ENCODE data around the gene SAP30BP. TPM values are rescaled to one million over a fixed set of nuclear protein-coding genes. Genes with fewer than 3 reads are reported as not detected.

The SAP30BP gene
- total and polyA plus RNA-seq, 2 of the 13 experiments (the other 11 are each of a cell fraction or from before 2014, with no cell fraction given) = 67.7 to 99.4 TPM

DNA sequence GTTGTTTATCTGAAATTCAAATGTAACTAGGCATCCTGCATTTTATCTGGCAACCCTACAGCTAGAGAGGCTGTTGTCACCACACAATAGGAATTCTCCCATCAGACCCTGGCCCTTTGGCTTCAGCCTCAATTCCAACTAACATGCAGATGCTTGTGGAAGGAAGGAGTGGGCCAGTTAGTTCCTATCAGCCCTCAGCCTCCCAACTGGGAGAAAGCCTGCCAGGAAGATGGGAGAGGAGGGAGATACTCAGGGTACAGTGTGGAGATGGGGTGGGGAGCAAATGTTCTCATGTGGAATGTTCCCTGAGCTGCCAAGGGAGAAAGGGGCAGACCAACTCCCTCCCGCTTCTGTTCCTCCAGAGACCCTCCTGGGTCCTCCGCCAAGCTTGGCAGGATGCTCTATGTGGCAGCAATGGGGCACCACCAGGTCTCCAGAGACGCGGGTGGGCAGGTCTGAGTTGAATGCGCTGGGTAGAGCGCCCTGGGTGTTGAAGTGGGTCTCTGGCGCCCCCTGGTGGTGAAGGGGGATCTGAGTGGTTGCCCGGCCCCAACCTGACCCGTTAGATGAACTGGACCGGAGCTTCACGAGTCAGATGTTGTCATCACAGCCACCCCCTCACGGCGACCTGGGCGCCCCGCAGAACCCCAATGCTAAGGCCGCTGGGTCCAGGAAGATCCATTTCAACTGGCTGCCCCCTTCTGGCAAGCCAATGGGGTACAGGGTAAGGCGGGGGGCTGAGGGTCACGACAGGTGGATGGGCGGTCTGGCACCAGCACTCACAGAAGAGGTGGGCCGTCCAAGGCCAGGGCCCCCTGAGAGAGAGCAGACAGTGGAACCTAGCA is 82.6 kb downstream of the SAP30BP start (continued):
- TF ChIP-seq RXRA (CRISPR knock-in tag; IDR thresholded peaks at IDR 0.05) = no peak; the same call in 1 of the 2 replicates
- TF ChIP-seq JUNB (CRISPR knock-in tag; IDR thresholded peaks at IDR 0.05; ENCODE audit: borderline replicate concordance) = no peak
- TF ChIP-seq ZNF614 (CRISPR knock-in tag; IDR thresholded peaks at IDR 0.05; ENCODE audit: borderline replicate concordance) = no peak; the same call in 1 of the 2 replicates
- TF ChIP-seq ARID2 (CRISPR knock-in tag; IDR thresholded peaks at IDR 0.05; ENCODE audit: borderline replicate concordance) = no peak
- TF ChIP-seq, protein P1, sequence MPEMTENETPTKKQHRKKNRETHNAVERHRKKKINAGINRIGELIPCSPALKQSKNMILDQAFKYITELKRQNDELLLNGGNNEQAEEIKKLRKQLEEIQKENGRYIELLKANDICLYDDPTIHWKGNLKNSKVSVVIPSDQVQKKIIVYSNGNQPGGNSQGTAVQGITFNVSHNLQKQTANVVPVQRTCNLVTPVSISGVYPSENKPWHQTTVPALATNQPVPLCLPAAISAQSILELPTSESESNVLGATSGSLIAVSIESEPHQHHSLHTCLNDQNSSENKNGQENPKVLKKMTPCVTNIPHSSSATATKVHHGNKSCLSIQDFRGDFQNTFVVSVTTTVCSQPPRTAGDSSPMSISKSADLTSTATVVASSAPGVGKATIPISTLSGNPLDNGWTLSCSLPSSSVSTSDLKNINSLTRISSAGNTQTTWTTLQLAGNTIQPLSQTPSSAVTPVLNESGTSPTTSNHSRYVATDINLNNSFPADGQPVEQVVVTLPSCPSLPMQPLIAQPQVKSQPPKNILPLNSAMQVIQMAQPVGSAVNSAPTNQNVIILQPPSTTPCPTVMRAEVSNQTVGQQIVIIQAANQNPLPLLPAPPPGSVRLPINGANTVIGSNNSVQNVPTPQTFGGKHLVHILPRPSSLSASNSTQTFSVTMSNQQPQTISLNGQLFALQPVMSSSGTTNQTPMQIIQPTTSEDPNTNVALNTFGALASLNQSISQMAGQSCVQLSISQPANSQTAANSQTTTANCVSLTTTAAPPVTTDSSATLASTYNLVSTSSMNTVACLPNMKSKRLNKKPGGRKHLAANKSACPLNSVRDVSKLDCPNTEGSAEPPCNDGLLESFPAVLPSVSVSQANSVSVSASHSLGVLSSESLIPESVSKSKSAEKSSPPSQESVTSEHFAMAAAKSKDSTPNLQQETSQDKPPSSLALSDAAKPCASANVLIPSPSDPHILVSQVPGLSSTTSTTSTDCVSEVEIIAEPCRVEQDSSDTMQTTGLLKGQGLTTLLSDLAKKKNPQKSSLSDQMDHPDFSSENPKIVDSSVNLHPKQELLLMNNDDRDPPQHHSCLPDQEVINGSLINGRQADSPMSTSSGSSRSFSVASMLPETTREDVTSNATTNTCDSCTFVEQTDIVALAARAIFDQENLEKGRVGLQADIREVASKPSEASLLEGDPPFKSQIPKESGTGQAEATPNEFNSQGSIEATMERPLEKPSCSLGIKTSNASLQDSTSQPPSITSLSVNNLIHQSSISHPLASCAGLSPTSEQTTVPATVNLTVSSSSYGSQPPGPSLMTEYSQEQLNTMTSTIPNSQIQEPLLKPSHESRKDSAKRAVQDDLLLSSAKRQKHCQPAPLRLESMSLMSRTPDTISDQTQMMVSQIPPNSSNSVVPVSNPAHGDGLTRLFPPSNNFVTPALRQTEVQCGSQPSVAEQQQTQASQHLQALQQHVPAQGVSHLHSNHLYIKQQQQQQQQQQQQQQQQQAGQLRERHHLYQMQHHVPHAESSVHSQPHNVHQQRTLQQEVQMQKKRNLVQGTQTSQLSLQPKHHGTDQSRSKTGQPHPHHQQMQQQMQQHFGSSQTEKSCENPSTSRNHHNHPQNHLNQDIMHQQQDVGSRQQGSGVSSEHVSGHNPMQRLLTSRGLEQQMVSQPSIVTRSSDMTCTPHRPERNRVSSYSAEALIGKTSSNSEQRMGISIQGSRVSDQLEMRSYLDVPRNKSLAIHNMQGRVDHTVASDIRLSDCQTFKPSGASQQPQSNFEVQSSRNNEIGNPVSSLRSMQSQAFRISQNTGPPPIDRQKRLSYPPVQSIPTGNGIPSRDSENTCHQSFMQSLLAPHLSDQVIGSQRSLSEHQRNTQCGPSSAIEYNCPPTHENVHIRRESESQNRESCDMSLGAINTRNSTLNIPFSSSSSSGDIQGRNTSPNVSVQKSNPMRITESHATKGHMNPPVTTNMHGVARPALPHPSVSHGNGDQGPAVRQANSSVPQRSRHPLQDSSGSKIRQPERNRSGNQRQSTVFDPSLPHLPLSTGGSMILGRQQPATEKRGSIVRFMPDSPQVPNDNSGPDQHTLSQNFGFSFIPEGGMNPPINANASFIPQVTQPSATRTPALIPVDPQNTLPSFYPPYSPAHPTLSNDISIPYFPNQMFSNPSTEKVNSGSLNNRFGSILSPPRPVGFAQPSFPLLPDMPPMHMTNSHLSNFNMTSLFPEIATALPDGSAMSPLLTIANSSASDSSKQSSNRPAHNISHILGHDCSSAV (CRISPR knock-in tag; IDR thresholded peaks at IDR 0.05; ENCODE audit: borderline replicate concordance) = no peak
- no peak for TF ChIP-seq ZNF629 (CRISPR knock-in tag; conservative IDR thresholded peaks at IDR 0.05)
- no peak for TF ChIP-seq ZNF530 (CRISPR knock-in tag; IDR thresholded peaks at IDR 0.05; ENCODE audit: low read depth)
- no peak for TF ChIP-seq ZNF232 (CRISPR knock-in tag; IDR thresholded peaks at IDR 0.05; ENCODE audit: borderline replicate concordance)
- no peak for TF ChIP-seq ZNF101 (CRISPR knock-in tag; IDR thresholded peaks at IDR 0.05; ENCODE audit: borderline replicate concordance, low read depth)
- no peak for TF ChIP-seq SRY (CRISPR knock-in tag; IDR thresholded peaks at IDR 0.05)
- TF ChIP-seq TCF12 (IDR thresholded peaks at IDR 0.05) = no peak
- TF ChIP-seq TCF12 (CRISPR knock-in tag; IDR thresholded peaks at IDR 0.05) = no peak
- no peak for TF ChIP-seq MAFK (conservative IDR thresholded peaks at IDR 0.05 in 1 of 2, IDR thresholded peaks at IDR 0.05 in 1 of 2; ENCODE audit: low read length in 2 of 2)
- TF ChIP-seq SAFB2 (CRISPR knock-in tag; IDR thresholded peaks at IDR 0.05; ENCODE audit: borderline replicate concordance, low read depth) = no peak
- no peak for TF ChIP-seq NONO (IDR thresholded peaks at IDR 0.05)
- TF ChIP-seq NONO (CRISPR knock-in tag; conservative IDR thresholded peaks at IDR 0.05) = no peak
- no peak for TF ChIP-seq ATF4 (CRISPR knock-in tag; IDR thresholded peaks at IDR 0.05)
- no peak for TF ChIP-seq HNRNPUL1 (IDR thresholded peaks at IDR 0.05; ENCODE audit: low read depth, low read length)
- TF ChIP-seq TIGD3 (CRISPR knock-in tag; IDR thresholded peaks at IDR 0.05; ENCODE audit: borderline replicate concordance) = no peak
